PC-3 (cell line): ENCODE measurements around the gene NPIPA3.

Source experiments
- EZH2 ChIP-seq: fragments of 300-600 bp; sonication (generic); IDR thresholded peaks from one replicate; pipeline ENCODE4 v1.6.1; 2017; ENCODE audit warnings: antibody characterized with exemption, mild to moderate bottlenecking, low read length; ENCODE audit not compliant: unreplicated experiment
- EZH2phosphoT487 ChIP-seq: fragments of 300-600 bp; sonication (generic); IDR thresholded peaks from 2 replicates; pipeline ENCODE4 v1.6.1; 2018; ENCODE audit warnings: mild to moderate bottlenecking, antibody characterized with exemption, low read length, borderline replicate concordance
- TF ChIP-seq, protein P1 (sequence below): fragments of 300-600 bp; sonication (generic); conservative IDR thresholded peaks from 2 replicates; pipeline ENCODE4 v1.5.1; 2017; ENCODE audit warnings: antibody characterized with exemption, low read depth, mild to moderate bottlenecking, low read length

DNA sequence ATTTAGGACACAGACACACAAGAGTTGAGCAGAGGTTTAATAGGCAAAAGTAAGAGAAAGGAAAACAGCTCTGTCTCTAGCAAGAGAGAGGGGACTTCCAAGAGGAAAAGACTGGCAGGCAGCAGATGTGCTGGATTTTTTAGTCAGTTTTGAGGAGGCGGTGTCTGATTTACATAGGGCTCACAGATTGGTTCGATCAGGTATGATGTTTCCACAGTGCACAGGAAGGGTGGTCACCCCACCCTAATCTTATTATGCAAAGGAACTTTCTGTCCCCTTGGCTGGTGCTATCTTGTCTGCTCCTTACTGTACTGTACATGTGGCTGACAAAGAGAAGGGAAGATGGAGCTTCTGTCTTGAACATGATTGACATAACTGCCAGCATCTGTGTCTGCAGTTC lies 45.1 kb upstream of the NPIPA3 start:
- no peak for TF ChIP-seq EZH2
- TF ChIP-seq, protein P1, sequence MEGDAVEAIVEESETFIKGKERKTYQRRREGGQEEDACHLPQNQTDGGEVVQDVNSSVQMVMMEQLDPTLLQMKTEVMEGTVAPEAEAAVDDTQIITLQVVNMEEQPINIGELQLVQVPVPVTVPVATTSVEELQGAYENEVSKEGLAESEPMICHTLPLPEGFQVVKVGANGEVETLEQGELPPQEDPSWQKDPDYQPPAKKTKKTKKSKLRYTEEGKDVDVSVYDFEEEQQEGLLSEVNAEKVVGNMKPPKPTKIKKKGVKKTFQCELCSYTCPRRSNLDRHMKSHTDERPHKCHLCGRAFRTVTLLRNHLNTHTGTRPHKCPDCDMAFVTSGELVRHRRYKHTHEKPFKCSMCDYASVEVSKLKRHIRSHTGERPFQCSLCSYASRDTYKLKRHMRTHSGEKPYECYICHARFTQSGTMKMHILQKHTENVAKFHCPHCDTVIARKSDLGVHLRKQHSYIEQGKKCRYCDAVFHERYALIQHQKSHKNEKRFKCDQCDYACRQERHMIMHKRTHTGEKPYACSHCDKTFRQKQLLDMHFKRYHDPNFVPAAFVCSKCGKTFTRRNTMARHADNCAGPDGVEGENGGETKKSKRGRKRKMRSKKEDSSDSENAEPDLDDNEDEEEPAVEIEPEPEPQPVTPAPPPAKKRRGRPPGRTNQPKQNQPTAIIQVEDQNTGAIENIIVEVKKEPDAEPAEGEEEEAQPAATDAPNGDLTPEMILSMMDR, result no peak
- no peak for TF ChIP-seq EZH2phosphoT487
